ENCODE measurements around the gene CD58.

Gene CD58

DNA sequence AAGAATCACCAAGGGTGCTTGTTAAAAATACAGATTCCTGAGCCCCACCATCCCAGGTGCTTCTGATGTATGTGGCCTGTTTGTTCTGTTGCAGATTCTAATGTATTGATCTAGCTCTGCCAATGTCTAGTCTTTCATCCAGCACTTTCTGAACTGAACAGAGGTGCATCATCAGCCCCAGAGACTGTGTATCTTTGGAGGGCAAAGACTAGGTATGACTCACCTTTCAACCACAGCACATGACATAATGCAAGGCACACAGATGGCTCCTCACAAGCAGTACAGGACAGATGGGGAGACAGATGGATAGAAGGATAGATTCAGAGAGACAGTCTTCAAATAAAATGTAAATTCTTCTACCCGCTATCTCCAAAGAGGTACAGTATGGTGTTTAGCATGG, 32.3 kb downstream of the CD58 start:
- no peak for DNase-seq

DNA sequence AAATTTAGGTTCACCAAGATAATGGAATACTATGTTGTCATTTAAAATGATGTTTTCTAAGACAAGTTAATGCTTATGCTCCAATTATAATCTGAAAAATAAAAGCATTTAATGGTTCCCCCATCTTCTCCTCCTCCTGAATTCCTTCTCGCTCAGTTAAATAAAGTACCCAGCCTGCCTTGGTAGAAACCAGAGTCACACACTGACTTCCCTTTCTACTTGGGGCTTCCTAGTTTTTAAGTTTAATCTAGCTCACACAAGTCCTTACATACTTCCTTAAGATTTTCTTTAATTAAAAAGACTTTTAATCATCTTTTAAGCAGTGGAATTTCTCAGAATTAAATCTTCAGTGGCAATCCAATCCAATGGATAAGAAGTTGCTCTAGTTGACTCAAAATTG, 32.9 kb downstream of the CD58 start:
- no peak for DNase-seq

DNA sequence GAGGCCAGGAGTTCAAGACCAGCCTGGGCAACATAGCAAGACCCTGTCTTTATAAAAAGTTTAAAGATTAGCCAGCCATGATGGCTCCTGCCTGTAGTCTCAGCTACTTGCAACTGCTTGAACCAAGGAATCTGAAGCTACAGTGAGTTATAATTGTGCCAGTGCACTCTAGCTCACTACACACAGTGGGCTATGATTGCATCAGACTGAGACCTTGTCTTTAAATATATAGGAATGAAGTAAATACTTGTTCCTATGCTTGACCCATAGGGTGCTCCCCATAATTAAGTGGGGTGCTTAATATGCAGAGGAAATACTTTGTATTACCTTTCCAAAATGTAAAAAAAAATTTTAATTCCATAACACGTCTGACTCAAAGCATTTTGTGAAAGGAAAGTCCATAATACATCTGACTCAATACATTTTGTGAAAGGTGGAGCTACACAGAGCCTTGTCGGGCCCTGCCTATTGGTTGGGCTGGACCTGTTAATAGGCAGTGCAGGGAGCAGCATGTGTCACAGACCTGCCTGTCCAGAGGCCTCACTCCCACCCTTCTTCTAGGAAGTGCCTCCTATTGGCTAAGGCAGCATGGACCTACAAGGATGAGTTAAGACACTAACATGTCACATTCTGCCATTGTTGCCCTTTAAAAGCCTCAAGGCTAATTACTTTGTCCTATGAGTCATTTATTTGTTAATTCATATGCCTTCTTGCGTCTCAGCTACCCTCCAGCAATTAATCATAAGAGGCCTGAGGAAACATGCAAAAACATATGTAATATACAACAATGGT, 33.6 kb downstream of the CD58 start:
- DNase-seq: no peak

DNA sequence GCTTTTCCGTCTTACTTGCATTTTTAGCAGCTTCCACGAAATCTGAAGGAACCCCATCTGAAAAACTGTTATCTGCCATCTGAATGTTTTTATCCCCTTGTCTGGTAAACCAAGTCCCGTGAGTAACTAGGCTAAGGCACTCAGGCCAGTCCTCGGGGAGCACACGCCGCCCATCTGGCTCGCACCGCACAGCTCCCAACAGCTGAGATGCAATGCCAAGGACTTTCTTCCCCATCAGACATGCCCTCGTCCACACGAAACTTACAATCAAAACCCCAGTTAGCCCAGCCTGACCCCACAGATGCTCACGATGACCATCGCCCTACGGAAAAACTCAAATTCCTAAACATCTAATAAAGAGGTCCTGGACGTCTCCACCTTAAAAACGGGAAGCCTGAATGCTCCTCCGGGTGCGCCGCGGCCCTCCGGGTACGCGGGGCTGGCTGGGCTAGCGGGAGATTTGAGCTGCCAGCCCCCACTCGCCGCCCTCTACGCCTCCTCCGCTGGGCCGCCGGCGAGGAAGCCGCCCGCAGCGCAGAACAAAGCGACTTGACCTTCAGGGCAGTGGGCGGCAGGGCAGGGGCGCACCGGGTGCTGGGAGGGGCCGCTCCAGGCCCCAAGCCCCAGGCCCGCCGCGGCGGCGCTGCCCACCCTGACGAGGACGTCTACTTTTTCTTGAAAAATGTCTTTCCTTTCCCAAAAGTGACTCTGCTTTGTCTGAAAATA, 36.6 kb downstream of the CD58 start:
- DNase-seq: no peak

DNA sequence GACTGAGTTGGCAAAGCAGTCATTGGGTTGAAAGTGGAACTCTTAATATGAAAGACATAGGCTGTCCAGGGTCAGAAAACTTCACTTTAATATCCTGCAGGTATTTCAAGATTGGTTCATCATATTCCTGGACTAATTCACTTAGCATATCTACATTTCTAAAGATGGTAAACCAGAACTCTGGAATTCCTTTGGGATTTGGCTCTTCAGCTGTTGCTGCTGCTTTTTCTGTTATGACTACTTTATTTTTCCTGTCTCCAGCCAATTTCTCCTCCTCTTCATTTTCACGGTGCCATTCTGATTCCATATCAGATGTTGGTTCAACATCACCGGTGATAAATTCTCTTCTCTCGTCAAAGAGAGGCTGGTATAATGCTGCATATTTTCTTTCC, 37.4 kb downstream of the CD58 start:
- DNase-seq: no peak

DNA sequence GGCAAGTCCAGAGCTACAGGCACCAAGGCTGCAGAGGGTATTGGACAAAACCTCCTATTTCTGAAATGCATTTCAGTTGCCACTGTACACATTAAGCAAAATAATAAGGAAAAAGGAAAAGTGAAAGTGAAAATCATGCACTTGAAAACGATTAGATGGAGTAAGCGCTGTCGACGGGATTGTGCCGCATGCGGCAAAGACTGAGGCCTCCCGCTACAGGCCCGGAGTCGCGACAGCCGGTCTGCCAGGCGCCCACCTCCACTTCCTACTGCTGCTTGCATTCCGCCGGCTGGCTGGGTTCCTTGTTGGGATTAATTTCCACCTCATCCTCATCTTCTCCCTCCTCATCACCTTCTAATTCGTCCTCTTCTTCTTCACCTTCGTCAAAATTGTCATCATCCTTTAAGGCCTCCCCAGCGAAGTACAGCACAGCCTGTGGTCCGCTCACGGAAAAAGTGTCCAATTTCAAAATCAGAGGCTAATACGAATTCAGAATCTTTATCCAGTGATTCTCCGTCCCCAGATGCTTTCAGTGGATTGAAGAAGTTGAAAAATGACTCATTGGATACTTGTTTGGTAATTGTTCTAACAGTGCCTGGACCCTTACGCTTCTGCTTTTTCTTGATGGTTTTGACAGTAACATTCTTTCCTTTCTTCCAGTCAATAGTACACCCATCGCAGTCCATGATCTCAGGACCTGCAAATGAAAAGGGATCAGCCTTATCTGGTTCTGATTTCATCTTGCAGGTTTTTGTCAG, 38.0 kb downstream of the CD58 start:
- DNase-seq: no peak

DNA sequence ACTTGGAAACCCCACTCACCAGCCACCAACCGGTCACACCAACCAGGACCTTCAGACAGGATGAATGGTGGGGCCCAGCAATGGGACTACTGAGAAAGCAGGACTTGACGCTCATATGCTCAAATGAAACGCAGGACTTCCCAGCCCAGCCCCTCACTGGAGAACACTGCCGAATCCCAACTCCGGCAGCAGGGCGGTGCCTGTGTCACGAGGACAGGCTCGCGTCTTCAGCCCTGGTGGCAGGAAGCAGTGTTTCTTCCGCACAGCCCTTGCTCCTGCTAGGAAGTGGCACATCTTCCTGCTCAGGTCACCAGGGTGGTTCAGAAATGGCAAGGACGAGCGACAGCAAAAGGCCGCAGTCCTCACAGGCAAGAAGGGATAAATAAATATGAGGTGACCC, 38.9 kb downstream of the CD58 start:
- DNase-seq: no peak

DNA sequence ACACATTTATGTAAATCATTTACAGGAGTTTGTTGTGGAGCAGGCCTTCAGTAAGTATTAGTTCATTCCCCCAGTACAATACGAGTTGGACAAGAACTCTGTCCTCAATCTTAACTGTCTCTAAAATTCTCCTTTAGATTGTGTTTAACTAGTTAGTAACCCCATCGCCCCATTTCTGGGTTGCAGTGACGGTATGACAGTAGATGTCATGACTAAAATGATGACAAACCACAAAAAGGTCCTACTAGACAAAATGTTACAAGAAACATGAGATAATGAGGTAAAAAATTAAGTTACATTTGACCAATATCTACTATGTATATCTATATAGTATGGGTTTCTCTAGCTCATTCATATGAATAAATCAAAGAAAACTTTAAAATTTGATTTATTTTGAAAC, 41.1 kb downstream of the CD58 start:
- DNase-seq: no peak

DNA sequence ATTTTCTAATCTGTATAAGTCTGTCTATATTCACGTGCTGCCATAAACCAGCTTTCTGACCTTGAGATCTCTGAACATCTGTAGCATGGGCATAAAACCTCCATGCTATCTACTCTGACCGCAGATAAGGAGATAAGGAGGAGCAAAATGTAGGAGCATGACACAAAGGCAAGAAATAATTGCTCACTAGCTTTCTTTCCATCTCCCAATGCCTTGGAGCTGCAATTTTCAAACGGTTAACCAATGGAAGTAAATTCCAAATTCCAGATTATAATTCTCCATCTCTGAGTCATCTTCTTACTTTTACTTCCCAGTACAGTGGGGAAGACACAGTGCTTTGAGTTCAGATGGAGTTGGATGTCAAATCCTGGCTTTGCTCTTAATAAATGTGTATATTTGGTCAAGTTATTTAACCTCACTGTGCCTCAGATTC, 41.6 kb downstream of the CD58 start:
- no peak for DNase-seq

DNA sequence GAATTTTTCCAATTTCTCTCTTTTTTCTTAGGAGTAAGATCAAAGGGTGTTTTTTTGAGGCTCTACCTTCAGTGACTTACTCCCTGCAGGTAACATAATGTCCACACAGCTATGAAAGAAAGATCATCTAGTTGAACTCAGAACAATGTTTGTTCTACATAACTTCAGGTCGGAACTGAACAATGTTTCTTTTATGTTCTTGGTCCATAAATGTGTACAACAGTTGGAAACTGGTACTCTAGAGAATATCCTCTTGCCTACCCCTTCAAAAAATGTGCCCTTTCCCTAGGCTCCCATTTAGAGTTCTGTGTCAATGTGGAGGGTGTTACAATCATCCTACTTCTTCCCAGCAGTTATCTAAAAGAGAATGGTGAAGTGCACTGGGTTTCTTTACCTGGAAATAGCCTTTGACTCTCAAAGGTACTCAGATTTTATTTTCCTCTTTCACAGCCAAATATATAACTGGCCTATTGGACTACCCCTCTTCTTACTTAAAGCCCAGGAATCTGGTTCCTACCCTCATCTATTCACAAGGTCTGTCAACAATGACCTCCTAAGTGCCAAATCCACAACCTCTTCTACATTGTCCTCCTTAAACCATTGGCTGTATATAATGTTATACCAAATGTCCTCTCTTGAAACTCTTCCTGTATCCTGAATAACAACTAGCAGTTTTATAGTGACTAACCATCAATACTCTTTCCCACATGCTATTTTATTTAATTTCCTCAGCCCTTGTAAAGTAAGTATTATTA, 42.3 kb downstream of the CD58 start:
- no peak for DNase-seq

DNA sequence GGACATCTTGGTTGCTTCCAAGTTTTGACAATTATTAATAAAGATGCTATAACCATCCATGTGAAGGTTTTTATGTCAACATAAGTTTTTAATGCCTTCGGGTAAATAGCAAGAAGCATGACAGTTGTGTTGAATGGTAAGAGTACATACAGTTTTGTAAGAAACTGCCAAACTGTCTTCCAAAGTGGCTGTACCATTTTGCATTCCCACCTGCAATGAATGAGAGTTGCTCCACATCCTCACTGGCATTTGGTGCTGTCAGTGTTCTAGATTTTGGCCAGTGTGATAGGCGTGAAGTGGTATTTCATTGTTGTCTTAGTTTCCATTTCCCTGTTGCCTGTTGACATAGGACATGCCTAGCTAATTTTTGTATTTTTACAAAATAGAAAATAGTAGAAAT, 45.4 kb downstream of the CD58 start:
- no peak for DNase-seq

DNA sequence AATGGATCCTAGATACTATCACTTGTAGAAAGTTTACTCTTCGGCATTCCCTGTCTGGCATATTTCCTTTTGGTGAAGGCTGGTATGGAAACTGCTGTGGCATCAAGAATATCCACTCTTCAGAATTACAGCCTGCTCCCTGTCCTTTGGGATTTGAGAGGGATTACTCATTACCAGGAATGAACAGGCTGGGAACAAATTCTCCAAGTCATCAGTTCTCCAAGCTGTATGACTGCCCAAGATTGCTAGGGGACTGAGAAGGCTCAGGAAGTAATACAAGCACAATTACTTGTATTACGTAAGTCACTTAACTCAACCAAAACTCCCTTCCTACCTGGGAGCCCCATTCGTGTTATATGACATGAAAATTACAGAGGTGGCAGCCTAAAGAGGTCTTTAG, 49.6 kb downstream of the CD58 start:
- DNase-seq: no peak

DNA sequence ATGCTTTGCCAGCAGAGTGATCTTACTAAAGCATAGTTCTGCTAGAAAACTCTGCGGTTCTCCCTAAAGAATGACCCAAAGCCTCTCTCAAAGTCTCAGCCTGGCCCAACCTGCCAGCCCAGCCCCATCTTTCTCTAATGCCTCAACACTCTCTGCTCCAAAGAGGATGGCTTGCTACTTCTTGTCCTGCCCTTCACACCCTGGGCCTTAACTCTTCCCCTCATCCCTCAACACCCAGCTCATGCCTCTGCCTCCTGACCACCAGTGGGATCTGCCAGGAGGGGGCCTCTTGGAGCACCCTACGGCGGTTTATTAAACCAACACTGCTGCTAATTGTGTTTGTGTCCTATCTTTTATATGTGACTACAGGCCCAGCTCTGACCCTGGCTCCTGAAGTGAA, 52.4 kb downstream of the CD58 start:
- no peak for DNase-seq

DNA sequence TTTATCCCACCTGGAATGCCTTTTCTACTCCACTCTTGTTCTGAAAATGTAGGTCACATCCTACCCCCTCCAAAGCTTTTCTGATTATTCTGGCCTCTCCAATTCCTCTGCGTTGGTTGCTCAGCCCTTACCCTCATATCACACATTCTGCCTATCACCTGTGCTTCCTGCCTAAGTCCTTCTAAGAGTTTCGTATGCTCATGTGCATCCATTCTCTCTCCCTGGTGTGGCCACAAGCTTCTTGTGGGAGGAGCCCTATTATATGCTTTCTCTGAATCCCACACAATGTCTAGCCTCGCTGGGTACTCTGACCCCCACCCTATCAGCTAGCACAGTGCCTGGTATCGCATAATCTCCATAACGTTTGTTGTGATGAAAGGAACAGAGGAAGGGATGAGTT, 54.2 kb downstream of the CD58 start:
- no peak for DNase-seq

DNA sequence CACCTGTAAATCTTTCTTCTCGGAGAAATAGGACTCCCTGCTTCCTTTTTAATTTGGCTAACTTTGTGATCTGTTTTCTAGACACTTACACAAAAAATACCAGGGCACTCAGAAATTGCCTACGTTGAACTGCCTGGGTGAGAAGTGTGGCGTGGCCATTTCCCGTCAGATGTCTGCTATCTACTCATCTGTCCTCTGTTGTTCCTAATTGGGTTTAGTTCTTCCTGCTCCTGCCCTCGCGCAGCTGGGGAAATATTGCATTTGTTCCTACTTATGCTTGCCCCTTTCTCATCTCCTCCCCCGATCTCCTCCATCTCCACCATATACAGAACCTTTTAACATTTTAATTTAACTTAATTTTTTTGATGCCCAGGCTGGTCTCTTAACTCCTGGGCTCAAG, 55.1 kb downstream of the CD58 start:
- no peak for DNase-seq

DNA sequence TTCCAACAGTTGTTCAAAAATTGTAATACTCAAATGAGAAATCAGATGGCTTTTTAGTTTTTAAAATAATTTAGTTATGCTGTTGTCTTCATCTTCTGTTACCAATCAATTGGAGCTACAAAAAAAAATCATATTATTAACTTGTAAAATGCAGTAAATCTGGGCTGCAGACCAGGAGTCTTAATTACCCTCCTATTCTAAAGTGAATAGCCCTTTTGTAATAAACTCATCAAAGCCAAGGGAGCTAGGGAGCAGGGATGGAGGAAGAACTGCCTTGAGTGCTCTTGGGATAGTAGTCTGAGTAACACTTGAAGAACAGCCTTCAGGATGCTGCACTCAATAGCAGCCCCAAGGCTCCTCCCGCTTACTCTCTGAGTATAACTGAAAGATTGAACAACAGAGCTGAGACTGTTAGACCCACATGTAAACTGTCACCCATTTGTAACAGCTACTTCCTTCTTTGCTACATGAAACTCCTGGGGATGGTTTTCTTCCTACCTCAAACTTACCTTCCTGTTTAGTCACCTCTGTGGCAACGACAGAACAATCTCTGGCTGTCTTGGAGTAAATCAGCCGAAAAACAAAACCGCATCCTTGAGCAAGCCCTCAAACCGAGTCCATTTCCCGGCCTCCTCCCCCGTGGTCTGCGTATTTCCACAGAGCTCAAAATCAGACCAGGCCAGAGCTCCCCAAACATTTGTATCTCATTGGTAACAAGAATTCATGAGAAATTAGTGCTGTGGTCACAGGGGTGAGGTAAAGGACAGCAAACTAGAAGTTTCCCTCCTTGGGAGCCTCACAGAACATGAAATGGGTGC, 55.9 kb downstream of the CD58 start:
- DNase-seq: no peak

DNA sequence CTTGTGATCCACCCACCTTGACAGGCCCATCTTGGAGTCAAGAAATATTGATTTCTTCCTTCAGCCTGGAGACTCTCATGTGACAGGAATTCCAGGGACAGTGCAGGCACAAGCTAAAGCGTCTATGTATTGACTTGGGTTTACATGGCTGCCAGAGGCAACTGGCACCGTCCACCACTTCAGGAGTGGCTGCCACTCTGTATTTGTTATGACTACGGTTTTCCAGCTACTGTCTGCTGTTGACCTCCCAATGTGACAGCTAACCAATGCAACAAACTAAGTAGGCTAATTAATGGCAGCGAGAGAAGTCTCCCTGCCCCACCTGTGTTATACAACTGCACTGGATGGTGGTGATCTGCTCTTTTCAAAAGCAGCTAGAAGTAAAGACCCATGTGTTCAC, 56.9 kb downstream of the CD58 start:
- DNase-seq: no peak

DNA sequence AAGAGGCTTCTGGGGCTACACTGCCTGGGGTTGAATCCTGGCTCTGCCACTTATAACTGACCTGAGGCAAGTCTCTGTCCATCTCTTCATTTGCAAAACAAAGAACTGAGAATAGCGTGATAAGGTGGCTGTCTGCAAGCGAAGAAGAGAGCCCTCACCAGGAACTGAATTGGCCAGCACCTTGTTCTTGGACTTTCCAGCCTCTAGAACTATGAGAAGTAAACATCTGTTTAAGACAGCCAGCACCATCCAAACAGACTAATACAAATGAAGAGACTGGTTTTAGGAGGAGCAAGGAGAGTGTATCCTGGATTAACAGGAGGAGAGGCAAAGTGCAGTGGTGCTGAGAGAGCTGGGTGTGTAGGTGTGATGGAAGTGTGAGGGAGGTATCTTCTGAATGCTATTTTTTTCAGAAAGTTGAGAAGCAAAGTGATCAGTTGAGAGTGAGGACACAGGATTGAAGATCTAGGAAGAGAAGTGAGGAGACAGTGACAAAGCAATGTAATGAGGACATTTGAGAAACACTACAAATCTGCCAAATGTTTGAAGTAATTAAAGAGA, 59.3 kb downstream of the CD58 start:
- no peak for DNase-seq

DNA sequence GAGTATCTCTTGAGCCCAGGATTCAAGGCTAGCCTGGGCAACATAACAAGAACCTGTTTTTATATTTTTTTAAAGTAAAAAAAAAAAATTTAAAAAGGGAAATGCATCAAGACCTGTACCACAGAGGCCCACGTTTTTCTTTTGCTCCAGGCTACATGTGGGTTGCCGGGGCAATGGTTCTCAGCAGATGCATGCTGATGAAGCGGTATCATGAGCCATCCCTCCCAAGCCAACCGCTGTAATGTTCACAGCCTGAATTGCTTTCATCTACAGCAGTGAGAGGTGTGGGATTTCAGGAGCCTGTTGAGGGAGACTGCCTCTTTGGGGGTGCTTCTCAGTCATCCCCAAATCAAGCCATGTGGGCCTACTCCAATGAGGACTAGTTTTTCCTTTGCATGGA, 60.5 kb downstream of the CD58 start:
- DNase-seq: no peak

DNA sequence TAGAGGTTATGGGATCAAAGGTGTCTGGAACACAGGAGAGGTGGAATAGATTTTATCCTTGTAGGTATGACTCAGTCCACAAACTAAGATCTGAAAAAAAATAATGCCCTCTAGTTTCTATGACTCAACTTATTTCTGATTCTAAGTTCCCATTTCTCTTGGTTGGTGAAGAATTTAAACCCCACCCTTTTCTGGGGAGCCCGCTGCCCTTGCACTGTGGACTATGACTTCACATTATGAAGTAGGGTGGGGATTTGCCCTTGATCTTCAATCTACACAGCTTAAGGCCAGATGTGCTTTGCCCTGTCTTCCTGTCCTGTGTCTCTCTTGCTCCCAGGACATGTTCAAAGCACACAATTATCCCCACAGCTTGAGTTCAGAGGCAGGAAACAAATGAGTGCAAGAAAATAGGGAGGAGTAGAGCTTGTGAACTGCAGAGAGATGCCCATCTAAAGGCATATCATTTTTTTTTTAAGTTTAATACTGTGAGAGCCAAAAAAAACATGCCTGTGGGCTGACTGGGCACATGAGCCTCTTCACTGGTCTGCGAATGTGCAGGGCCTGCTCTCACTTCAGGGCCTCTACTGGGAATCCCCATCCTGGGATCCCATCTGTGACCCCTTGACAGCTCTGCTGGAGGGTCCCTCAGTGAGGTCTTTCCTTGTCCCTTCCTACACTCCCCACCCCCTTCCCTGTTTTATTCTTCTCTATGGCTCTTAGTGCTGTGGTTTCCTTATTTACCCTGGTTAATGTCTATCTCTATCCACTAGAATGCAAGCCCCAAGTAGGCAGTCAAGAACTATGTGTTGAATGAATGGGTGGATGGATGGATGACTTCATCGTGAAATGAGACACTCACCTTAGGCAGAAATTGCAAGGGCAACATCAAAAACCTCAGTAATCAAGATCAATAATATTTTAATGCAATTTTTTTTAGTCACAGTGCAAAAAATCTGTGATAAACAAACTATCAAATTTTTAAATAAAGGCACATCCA, 61.5 kb downstream of the CD58 start:
- DNase-seq: no peak
